ENCODE data around the gene MEIS1.

DNA sequence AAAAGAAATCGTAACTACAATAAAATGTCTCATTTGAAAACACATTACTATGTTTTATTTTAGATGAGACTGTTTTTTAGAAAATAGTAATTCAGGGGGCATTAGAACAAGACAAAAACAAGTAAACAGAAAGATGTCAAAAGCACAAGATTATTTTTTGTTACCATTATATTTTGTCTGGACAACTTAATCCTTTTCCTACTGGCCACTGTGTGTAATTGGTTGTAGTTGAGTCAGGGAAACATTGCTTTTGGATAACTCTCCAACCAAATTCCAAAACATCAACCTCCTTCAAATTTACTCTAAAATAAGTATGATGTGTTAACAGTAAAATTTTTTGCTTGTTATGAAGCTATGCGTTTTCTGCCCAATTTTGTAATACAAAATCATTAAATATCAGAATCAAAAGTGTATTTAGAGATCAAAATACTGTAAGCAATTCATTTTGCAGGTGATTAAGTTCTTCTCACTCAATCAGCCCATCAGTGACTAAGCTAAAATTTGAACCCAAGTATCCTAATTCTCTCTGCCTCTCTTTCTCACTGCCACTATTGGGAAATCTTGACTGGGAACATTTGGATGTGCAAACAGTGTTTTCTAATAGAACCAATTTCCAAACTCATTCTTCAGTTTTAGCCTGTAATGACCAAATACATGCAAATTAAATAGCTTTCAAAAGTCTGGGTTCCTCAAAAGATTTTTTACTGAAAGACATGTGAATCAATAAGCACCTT lies 11.4 kb upstream of the MEIS1 start:
- TF ChIP-seq, protein P1, sequence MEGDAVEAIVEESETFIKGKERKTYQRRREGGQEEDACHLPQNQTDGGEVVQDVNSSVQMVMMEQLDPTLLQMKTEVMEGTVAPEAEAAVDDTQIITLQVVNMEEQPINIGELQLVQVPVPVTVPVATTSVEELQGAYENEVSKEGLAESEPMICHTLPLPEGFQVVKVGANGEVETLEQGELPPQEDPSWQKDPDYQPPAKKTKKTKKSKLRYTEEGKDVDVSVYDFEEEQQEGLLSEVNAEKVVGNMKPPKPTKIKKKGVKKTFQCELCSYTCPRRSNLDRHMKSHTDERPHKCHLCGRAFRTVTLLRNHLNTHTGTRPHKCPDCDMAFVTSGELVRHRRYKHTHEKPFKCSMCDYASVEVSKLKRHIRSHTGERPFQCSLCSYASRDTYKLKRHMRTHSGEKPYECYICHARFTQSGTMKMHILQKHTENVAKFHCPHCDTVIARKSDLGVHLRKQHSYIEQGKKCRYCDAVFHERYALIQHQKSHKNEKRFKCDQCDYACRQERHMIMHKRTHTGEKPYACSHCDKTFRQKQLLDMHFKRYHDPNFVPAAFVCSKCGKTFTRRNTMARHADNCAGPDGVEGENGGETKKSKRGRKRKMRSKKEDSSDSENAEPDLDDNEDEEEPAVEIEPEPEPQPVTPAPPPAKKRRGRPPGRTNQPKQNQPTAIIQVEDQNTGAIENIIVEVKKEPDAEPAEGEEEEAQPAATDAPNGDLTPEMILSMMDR (optimal IDR thresholded peaks at IDR 0.05 in 1 of 3, IDR thresholded peaks at IDR 0.05 in 1 of 3, conservative IDR thresholded peaks at IDR 0.05 in 1 of 3; ENCODE audit: extremely low read depth in 1 of 3, insufficient read depth in 2 of 3, low read length in 3 of 3) = no peak
- no peak for TF ChIP-seq EZH2 (IDR thresholded peaks at IDR 0.05; ENCODE audit: low read length)

Data from keratinocyte (primary cell).